Measurements from ENCODE around the gene SHROOM3. TPM values are rescaled to one million over a fixed set of nuclear protein-coding genes. Genes with fewer than 3 reads are reported as not detected.

Gene SHROOM3
- total RNA-seq, 1 donor from 2014 or later, result 6.9 TPM

DNA sequence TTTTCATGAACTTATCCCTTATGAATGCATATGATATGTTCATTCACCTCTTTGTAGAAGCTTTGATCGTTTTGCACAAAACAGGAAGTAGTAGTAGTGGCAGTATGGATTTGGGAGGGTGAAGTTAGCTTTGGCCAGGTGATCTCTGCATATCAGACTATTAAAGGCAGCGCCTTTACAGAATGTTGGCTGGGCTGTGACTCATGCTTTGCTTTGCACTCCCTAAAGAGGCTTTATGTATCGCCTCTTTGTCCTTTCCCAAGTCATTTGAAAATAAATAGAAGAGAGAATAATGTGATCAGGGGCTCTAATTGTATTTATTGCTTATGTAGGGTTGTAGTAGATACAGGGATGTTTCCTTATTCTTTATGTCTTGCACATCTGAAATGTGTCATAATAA lies 50.4 kb downstream of the SHROOM3 start:
- intact Hi-C loops (cut with DNase I), result no loop called here
- Histone ChIP-seq H3K27me3 (no peaks in the 10 kb centered on the region), H3K9me3 (no peaks in the 10 kb centered on the region), H3K27ac (no peak overlapping the region), H3K4me3 (no peak overlapping the region), H3K4me1 (no peaks in the 10 kb centered on the region), H3K36me3 (no peaks in the 10 kb centered on the region)
- no peak for DNase-seq (ENCODE audit: extremely low spot score in 2 of 2)
- no peak for TF ChIP-seq POLR2AphosphoS5 (IDR thresholded peaks at IDR 0.05; ENCODE audit: insufficient read depth in 1 of 2, low read depth in 1 of 2)
- no peak for TF ChIP-seq POLR2A (IDR thresholded peaks at IDR 0.05)
- TF ChIP-seq, protein P1, sequence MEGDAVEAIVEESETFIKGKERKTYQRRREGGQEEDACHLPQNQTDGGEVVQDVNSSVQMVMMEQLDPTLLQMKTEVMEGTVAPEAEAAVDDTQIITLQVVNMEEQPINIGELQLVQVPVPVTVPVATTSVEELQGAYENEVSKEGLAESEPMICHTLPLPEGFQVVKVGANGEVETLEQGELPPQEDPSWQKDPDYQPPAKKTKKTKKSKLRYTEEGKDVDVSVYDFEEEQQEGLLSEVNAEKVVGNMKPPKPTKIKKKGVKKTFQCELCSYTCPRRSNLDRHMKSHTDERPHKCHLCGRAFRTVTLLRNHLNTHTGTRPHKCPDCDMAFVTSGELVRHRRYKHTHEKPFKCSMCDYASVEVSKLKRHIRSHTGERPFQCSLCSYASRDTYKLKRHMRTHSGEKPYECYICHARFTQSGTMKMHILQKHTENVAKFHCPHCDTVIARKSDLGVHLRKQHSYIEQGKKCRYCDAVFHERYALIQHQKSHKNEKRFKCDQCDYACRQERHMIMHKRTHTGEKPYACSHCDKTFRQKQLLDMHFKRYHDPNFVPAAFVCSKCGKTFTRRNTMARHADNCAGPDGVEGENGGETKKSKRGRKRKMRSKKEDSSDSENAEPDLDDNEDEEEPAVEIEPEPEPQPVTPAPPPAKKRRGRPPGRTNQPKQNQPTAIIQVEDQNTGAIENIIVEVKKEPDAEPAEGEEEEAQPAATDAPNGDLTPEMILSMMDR (IDR thresholded peaks at IDR 0.05), result no peak

DNA sequence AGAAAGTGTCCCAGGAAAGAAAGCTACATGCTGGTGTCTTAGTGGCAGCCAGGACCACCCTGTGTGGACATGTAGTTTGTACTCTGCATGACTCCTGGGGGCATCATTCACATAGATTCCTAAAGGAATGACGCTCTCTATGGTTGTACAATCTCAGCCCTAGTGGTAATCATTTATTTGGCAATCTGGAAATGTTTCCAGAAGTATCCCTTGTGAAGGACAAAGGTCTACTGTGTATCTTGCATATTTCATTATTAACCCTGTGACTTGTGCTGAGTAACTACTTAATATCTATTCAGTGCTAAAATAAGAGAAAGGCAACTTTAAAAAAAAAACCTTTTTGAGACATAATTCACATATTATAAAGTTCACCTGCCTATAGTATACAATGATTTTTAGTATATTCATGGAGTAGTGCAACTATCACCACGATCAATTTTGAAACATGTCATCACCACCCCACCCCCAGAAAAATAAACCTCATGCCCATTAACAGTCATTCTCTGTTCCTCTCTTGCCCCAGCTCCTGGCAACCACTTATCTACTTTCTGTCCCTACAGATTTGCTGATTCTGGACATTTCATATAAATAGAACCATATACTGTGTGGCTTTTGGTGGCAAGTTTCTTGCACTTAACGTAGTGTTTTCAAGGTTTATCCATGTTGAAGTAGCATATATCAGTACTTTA lies 51.7 kb downstream of the SHROOM3 start:
- TF ChIP-seq POLR2A (IDR thresholded peaks at IDR 0.05), result no peak
- TF ChIP-seq POLR2AphosphoS5 (IDR thresholded peaks at IDR 0.05; ENCODE audit: insufficient read depth in 1 of 2, low read depth in 1 of 2), result no peak
- TF ChIP-seq, protein P1 (IDR thresholded peaks at IDR 0.05), result no peak
- Histone ChIP-seq H3K4me1 (no peaks in the 10 kb centered on the region), H3K27ac (no peak overlapping the region), H3K4me3 (no peak overlapping the region), H3K36me3 (no peaks in the 10 kb centered on the region), H3K27me3 (no peaks in the 10 kb centered on the region), H3K9me3 (no peaks in the 10 kb centered on the region)
- intact Hi-C loops (cut with DNase I), result no loop called here
- no peak for DNase-seq (ENCODE audit: extremely low spot score in 2 of 2)

GRCh38 chr4:76487621-76488020 lies 52.6 kb downstream of the SHROOM3 start:
- DNase-seq (ENCODE audit: extremely low spot score in 2 of 2), result no peak
- no peaks in the 10 kb centered on the region for H3K27me3 ChIP-seq
- TF ChIP-seq POLR2AphosphoS5 (IDR thresholded peaks at IDR 0.05; ENCODE audit: insufficient read depth in 1 of 2, low read depth in 1 of 2) (no peak), POLR2A (IDR thresholded peaks at IDR 0.05) (no peak)
- no peak overlapping the region for H3K4me3 ChIP-seq
- no peaks in the 10 kb centered on the region for H3K4me1 ChIP-seq
- no peak overlapping the region for H3K27ac ChIP-seq
- intact Hi-C loops (cut with DNase I), result no loop called here
- H3K36me3 ChIP-seq, result no peaks in the 10 kb centered on the region
- no peaks in the 10 kb centered on the region for H3K9me3 ChIP-seq

GRCh38 chr4:76488455-76488854 lies 53.4 kb downstream of the SHROOM3 start:
- Histone ChIP-seq H3K27me3 (no peaks in the 10 kb centered on the region), H3K4me1 (no peaks in the 10 kb centered on the region), H3K36me3 (no peaks in the 10 kb centered on the region), H3K27ac (no peak overlapping the region), H3K4me3 (no peak overlapping the region), H3K9me3 (no peaks in the 10 kb centered on the region)
- intact Hi-C loops (cut with DNase I), result no loop called here
- DNase-seq (ENCODE audit: extremely low spot score in 2 of 2), result no peak
- no peak for TF ChIP-seq POLR2AphosphoS5 (IDR thresholded peaks at IDR 0.05; ENCODE audit: insufficient read depth in 1 of 2, low read depth in 1 of 2)
- no peak for TF ChIP-seq POLR2A (IDR thresholded peaks at IDR 0.05)
- TF ChIP-seq, protein P1 (IDR thresholded peaks at IDR 0.05), result no peak

DNA sequence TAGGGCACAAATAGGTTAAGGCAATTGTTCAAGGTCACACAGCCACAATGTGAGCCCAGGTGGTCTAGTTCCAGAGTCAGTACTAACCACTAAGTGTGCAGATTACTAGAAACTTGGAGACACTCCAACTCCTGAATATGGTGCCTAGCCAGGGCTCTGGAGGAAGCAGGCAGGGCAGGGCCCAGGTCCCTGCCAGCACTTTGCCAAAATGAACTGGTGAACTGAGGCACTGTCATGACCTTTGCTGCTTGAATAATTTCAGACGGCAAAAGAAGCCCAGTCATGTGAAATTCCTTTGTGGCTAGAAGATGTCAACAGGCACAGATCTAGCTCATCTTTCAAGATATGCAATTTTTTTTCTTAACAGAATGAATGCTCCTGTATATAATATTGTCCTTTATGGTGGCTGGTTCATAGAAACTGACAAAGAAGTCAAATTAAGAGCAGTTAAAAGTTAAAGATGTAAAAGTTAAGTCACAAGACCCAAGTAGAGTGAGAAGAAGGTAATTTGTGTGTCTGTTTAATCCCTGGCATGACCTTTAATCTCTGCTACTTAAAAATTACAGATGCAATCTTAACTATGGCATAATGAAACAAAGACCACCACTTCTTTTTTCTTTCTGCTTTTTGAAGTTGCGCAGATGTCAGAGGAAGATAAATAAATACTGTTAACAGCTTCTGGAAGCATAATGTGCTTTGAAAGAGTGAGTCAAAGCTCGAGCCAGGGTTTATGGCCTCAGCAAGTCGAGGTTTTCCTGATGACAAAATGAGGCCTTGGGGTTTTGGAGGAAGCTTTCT lies 54.1 kb downstream of the SHROOM3 start:
- Histone ChIP-seq H3K4me1 (no peaks in the 10 kb centered on the region), H3K27me3 (no peaks in the 10 kb centered on the region), H3K9me3 (no peaks in the 10 kb centered on the region), H3K36me3 (no peaks in the 10 kb centered on the region), H3K27ac (no peak overlapping the region), H3K4me3 (no peak overlapping the region)
- TF ChIP-seq POLR2AphosphoS5 (IDR thresholded peaks at IDR 0.05; ENCODE audit: insufficient read depth in 1 of 2, low read depth in 1 of 2) (no peak), POLR2A (IDR thresholded peaks at IDR 0.05) (no peak)
- TF ChIP-seq, protein P1 (IDR thresholded peaks at IDR 0.05), result no peak
- DNase-seq (ENCODE audit: extremely low spot score in 2 of 2), result no peak
- intact Hi-C loops (cut with DNase I), result no loop called here
